SK-N-SH (cell line): ENCODE measurements around the gene NFATC2IP. TPM values are rescaled to one million over a fixed set of nuclear protein-coding genes. Genes with fewer than 3 reads are reported as not detected.

Experiments
- CTCF ChIA-PET: fragments of 300-600, 350-600 bp; formaldehyde crosslinking; extraction: SDS; loops from one replicate; lab custom pipeline; 2021; lab: Yijun Ruan, JAX
- POLR2A ChIA-PET: fragments of 350-600 bp; sonication (Branson Sonifier 250); formaldehyde crosslinking; extraction: SDS; loops from one replicate; lab custom pipeline; 2020; ENCODE audit warnings: antibody characterized with exemption, inconsistent platforms; lab: Yijun Ruan, JAX
- DNase-seq: peaks from one replicate; pipeline ENCODE4 v3.0.0; 2012
- H2AFZ ChIP-seq: fragments of 200-600 bp; sonication (generic); 2 replicates; pipeline ENCODE4 v1.8.1; 2016; ENCODE audit warnings: antibody characterized with exemption, mild to moderate bottlenecking, low read depth
- H3F3A ChIP-seq: fragments of 200-600 bp; sonication (generic); replicated peaks from 2 replicates; pipeline ENCODE3; 2016; ENCODE audit warnings: antibody characterized with exemption, mild to moderate bottlenecking; ENCODE audit not compliant: insufficient read depth
- H3K27ac ChIP-seq, 2 experiments: fragments of 200-500 bp in 1 of 2; fragments of 200-600 bp in 1 of 2; sonication (Bioruptor generic) in 1 of 2; sonication (generic), shearing (Covaris generic) in 1 of 2; 2 replicates each; pipeline versions ENCODE4 v1.5.1 to v1.6.1; 2014 to 2016; ENCODE audit warnings: low read depth in 2 of 2, inconsistent platforms in 1 of 2, low read length in 1 of 2, mild to moderate bottlenecking in 1 of 2, mixed read lengths in 1 of 2
- H3K27me3 ChIP-seq: fragments of 200-600 bp; sonication (generic), shearing (Covaris generic); 2 replicates; pipeline ENCODE4 v1.6.1; 2016; ENCODE audit warnings: mixed run types; ENCODE audit not compliant: insufficient read depth
- H3K36me3 ChIP-seq, 2 experiments: fragments of 200-500 bp in 1 of 2; fragments of 200-600 bp in 1 of 2; sonication (Bioruptor generic) in 1 of 2; sonication (generic) in 1 of 2; replicated peaks in 1 of 2; 2 replicates each; pipeline versions ENCODE3 to v1.5.1; 2014 to 2016; ENCODE audit warnings: low read length in 1 of 2, mild to moderate bottlenecking in 1 of 2; ENCODE audit not compliant: insufficient read depth in 2 of 2, control insufficient read depth in 1 of 2
- H3K4me1 ChIP-seq, 2 experiments: fragments of 200-500 bp in 1 of 2; fragments of 200-600 bp in 1 of 2; sonication (Bioruptor generic) in 1 of 2; sonication (generic), shearing (Covaris generic) in 1 of 2; 2 replicates each; pipeline versions ENCODE4 v1.5.1 to v1.6.1; 2014 to 2016; ENCODE audit warnings: low read depth in 1 of 2, low read length in 1 of 2, mixed run types in 1 of 2; ENCODE audit not compliant: insufficient read depth in 2 of 2, control insufficient read depth in 1 of 2
- H3K4me2 ChIP-seq: fragments of 200-600 bp; sonication (generic), shearing (Covaris generic); 2 replicates; pipeline ENCODE4 v1.6.1; 2017; ENCODE audit warnings: mixed run types
- H3K4me3 ChIP-seq, 2 experiments: fragments of 200-500 bp in 1 of 2; fragments of 200-600 bp in 1 of 2; sonication (Bioruptor generic) in 1 of 2; sonication (generic), shearing (Covaris generic) in 1 of 2; 2 replicates each; pipeline versions ENCODE4 v1.5.1 to v1.8.1; 2014 to 2016; ENCODE audit warnings: low read depth in 2 of 2, inconsistent platforms in 1 of 2, low read length in 1 of 2, mild to moderate bottlenecking in 1 of 2, mixed read lengths in 1 of 2, moderate library complexity in 1 of 2
- H3K79me2 ChIP-seq: fragments of 200-600 bp; sonication (generic); 2 replicates; pipeline ENCODE4 v1.8.1; 2017; ENCODE audit warnings: mild to moderate bottlenecking; ENCODE audit not compliant: insufficient read depth
- H3K9ac ChIP-seq: fragments of 200-600 bp; sonication (generic); 2 replicates; pipeline ENCODE4 v1.6.1; 2017; ENCODE audit warnings: mixed run types
- H3K9me2 ChIP-seq: fragments of 200-600 bp; sonication (generic); 2 replicates; pipeline ENCODE4 v1.6.1; 2017; ENCODE audit warnings: mixed run types
- H3K9me3 ChIP-seq: fragments of 200-600 bp; sonication (generic); 2 replicates; pipeline ENCODE4 v1.6.1; 2017; ENCODE audit warnings: mixed run types, mild to moderate bottlenecking, moderate library complexity
- H4K20me1 ChIP-seq: fragments of 200-600 bp; sonication (generic); 2 replicates; pipeline ENCODE4 v1.6.1; 2017; ENCODE audit warnings: mild to moderate bottlenecking, mixed run types; ENCODE audit not compliant: insufficient read depth
- ELF1 ChIP-seq: IDR thresholded peaks from 2 replicates; pipeline ENCODE4 v1.4.0; 2012
- EZH2phosphoT487 ChIP-seq: fragments of 200-600 bp; sonication (generic); IDR thresholded peaks from 2 replicates; pipeline ENCODE4 v1.6.1; 2017; ENCODE audit warnings: low read depth, mixed run types, mild to moderate bottlenecking, antibody characterized with exemption, moderate library complexity, borderline replicate concordance
- FOSL2 ChIP-seq: IDR thresholded peaks from 2 replicates; pipeline ENCODE4 v1.4.0; 2012; ENCODE audit warnings: low read depth, mild to moderate bottlenecking, moderate library complexity, borderline replicate concordance
- FOXJ3 ChIP-seq: sonication (generic); formaldehyde crosslinking; IDR thresholded peaks from 2 replicates; pipeline ENCODE4 v1.5.1; 2020; ENCODE audit warnings: mild to moderate bottlenecking, missing genetic modification reagents
- FOXM1 ChIP-seq: IDR thresholded peaks from 2 replicates; pipeline ENCODE4 v1.4.0; 2012; ENCODE audit warnings: low read depth, mild to moderate bottlenecking
- GABPA ChIP-seq: IDR thresholded peaks from 2 replicates; pipeline ENCODE4 v1.4.0; 2012; ENCODE audit warnings: low read depth, mild to moderate bottlenecking
- GATA2 ChIP-seq: sonication (generic); formaldehyde crosslinking; IDR thresholded peaks from 2 replicates; pipeline ENCODE4 v1.5.0; 2020; ENCODE audit warnings: mild to moderate bottlenecking, missing genetic modification reagents
- JUND ChIP-seq: IDR thresholded peaks from 2 replicates; pipeline ENCODE4 v1.4.0; 2012
- POLR2AphosphoS5 ChIP-seq: IDR thresholded peaks from 2 replicates; pipeline ENCODE4 v1.6.1; 2012; ENCODE audit warnings: low read depth, low read length
- RCOR1 ChIP-seq: fragments of 150-350 bp; IDR thresholded peaks from 2 replicates; pipeline ENCODE4 v1.6.1; 2017; ENCODE audit warnings: antibody characterized with exemption, low read length
- SIN3A ChIP-seq: IDR thresholded peaks from 2 replicates; pipeline ENCODE4 v1.6.1; 2012; ENCODE audit warnings: low read depth, mild to moderate bottlenecking, low read length, moderate library complexity, borderline replicate concordance
- WGBS: methylation state at CpG from one replicate; pipeline ENCODE4 v1.1.6; 2017; ENCODE audit warnings: low lambda C conversion rate; 5-methylcytosine and 5-hydroxymethylcytosine counted together
- polyA plus RNA-seq, 3 experiments: library from polyadenylated mRNA; depleted of rRNA; stranded (reverse); fragments of >200 nt; gene quantifications; 2 replicates each; pipeline ENCODE4 v1.2.3, GENCODE V29; 2012
- TF ChIP-seq, protein P1 (sequence below): IDR thresholded peaks from 2 replicates; pipeline ENCODE4 v1.6.1; 2012; ENCODE audit warnings: mild to moderate bottlenecking, low read depth, low read length, moderate library complexity
- TF ChIP-seq, protein P2 (sequence below): IDR thresholded peaks from 2 replicates; pipeline ENCODE4 v1.4.0; 2012; ENCODE audit warnings: low read depth, borderline replicate concordance
- TF ChIP-seq, protein P3 (sequence below): fragments of 150-350 bp; IDR thresholded peaks from 2 replicates; pipeline ENCODE4 v1.6.1; 2016; ENCODE audit warnings: mild to moderate bottlenecking, low read depth, low read length
- TF ChIP-seq, protein P4 (sequence below): IDR thresholded peaks from 2 replicates; pipeline ENCODE4; 2012

Gene NFATC2IP
- polyA plus RNA-seq, 1 of the 3 experiments (the other 2 are of a cell fraction), result 41.9 TPM

DNA sequence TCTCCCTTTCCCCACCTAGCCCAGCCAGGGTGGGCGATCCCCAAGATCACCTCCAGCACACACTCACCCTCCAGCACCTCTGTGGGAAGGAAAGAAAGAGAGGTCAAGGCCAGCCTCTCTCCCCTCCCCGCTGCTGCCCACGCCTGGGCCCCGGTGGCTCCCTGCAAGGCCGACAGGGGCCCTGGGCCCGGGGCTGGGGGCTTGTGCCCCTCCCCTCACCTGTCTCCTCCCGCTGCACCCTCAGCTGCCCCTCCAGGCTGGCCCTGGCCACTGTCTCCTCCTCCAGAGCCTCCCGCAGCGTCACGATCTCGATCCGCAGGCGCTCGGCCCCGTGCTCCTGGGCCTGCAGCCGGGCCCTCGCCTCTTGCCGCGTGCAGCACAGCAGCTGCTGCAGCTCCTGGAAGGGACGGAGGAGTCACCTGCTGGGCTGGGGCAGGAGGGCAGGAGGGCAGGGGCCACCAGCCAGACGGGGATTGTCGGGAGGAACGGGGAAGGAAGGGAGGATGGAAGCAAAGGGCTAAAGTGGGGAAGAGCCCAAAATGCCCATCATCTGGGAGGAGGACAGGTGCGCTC is 44.9 kb upstream of the NFATC2IP start:
- Histone ChIP-seq H3K27ac (no peak overlapping the region), H3K9me2 (no peaks in the 10 kb centered on the region), H3K4me1 (no peaks in the 10 kb centered on the region), H3K36me3 (peaks cover 6% of the 10 kb centered on the region in 2 experiments), H3K4me2 (no peak overlapping the region), H3K9ac (no peak overlapping the region), H3K79me2 (no peaks in the 10 kb centered on the region), H4K20me1 (no peaks in the 10 kb centered on the region), H3K9me3 (no peaks in the 10 kb centered on the region), H3K4me3 (no peak overlapping the region), H3K27me3 (no peaks in the 10 kb centered on the region), H3F3A (no peaks in the 10 kb centered on the region), H2AFZ (no peak overlapping the region)
- TF ChIP-seq EZH2phosphoT487 (no peak), FOSL2 (no peak), RCOR1 (no peak), GABPA (no peak), SIN3A (no peak), FOXM1 (no peak), POLR2AphosphoS5 (no peak), FOXJ3 (no peak), GATA2 (CRISPR knock-in tag) (no peak)
- TF ChIP-seq, protein P1, sequence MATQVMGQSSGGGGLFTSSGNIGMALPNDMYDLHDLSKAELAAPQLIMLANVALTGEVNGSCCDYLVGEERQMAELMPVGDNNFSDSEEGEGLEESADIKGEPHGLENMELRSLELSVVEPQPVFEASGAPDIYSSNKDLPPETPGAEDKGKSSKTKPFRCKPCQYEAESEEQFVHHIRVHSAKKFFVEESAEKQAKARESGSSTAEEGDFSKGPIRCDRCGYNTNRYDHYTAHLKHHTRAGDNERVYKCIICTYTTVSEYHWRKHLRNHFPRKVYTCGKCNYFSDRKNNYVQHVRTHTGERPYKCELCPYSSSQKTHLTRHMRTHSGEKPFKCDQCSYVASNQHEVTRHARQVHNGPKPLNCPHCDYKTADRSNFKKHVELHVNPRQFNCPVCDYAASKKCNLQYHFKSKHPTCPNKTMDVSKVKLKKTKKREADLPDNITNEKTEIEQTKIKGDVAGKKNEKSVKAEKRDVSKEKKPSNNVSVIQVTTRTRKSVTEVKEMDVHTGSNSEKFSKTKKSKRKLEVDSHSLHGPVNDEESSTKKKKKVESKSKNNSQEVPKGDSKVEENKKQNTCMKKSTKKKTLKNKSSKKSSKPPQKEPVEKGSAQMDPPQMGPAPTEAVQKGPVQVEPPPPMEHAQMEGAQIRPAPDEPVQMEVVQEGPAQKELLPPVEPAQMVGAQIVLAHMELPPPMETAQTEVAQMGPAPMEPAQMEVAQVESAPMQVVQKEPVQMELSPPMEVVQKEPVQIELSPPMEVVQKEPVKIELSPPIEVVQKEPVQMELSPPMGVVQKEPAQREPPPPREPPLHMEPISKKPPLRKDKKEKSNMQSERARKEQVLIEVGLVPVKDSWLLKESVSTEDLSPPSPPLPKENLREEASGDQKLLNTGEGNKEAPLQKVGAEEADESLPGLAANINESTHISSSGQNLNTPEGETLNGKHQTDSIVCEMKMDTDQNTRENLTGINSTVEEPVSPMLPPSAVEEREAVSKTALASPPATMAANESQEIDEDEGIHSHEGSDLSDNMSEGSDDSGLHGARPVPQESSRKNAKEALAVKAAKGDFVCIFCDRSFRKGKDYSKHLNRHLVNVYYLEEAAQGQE, result no peak
- no peak for DNase-seq
- CTCF ChIA-PET, result no interaction called here
- WGBS, result 94% methylated on average over 18 of the region's 24 CpGs
- POLR2A ChIA-PET, result interaction anchor here (0.9 kb wide), 1 partner anchor 27 kb away, joined by 3 read pairs; the partner anchor contains the start of gene ATP2A1

DNA sequence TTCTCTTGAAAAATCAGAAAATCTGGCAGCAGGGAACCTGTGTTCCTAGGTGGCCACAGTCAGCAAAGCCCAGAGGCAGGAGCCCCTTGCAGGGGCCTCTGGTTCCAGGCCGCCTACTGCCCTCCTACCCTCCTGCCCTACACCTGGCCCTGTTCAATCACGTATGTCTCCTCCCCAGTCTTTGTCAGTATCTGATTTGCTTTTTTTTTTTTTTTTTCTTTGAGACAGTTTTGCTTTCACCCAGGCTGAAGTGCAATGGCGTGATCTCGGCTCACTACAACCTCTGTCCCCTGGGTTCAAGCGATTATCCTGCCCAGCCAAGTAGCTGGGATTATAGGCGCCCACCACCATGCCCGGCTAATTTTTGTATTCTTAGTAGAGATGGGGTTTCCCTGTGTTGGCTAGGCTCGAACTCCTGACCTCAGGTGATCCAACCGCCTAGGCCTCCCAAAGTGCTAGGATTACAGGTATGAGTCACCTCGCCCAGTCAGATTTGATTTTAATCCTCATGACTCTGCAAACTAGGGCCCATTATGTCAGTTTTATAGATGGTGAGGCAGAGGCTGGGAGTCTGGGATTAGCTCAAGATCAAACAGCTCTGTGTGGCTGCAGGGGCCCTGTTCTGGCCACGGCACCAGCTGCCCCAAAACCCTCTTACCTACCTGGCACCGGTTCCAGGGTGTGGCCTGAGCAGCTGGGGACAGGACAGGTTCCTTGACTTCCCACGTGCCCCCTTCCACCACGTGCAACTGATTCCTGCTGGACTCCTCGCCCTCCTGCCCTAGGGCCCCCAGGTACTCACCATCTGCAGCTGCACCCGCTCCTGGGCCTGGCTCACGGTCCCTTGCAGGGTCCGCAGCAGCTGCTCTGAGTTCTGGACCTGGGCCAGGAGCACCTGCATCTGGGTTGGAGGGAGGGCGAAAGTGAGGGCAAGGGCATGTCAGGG is 40.4 kb upstream of the NFATC2IP start:
- DNase-seq, result no peak
- Histone ChIP-seq H3K9me2 (no peaks in the 10 kb centered on the region), H3K4me2 (no peak overlapping the region), H3K9me3 (no peaks in the 10 kb centered on the region), H3K36me3 (peaks cover 6 to 8% of the 10 kb centered on the region in 2 experiments), H3F3A (peaks cover 1% of the 10 kb centered on the region), H3K9ac (no peak overlapping the region), H3K27me3 (no peaks in the 10 kb centered on the region), H3K4me3 (no peak overlapping the region), H3K27ac (no peak overlapping the region), H3K79me2 (no peaks in the 10 kb centered on the region), H2AFZ (no peak overlapping the region), H4K20me1 (no peaks in the 10 kb centered on the region), H3K4me1 (no peaks in the 10 kb centered on the region)
- ChIA-PET CTCF (interaction anchor here (1.4 kb wide), 1 partner anchor 35 kb away, joined by 4 read pairs; no protein-coding TSS in a partner anchor), POLR2A (no interaction called here)
- WGBS, result 82% methylated on average over 18 of the region's 19 CpGs
- TF ChIP-seq, protein P2, sequence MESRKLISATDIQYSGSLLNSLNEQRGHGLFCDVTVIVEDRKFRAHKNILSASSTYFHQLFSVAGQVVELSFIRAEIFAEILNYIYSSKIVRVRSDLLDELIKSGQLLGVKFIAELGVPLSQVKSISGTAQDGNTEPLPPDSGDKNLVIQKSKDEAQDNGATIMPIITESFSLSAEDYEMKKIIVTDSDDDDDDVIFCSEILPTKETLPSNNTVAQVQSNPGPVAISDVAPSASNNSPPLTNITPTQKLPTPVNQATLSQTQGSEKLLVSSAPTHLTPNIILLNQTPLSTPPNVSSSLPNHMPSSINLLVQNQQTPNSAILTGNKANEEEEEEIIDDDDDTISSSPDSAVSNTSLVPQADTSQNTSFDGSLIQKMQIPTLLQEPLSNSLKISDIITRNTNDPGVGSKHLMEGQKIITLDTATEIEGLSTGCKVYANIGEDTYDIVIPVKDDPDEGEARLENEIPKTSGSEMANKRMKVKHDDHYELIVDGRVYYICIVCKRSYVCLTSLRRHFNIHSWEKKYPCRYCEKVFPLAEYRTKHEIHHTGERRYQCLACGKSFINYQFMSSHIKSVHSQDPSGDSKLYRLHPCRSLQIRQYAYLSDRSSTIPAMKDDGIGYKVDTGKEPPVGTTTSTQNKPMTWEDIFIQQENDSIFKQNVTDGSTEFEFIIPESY, result no peak
- TF ChIP-seq, protein P3, sequence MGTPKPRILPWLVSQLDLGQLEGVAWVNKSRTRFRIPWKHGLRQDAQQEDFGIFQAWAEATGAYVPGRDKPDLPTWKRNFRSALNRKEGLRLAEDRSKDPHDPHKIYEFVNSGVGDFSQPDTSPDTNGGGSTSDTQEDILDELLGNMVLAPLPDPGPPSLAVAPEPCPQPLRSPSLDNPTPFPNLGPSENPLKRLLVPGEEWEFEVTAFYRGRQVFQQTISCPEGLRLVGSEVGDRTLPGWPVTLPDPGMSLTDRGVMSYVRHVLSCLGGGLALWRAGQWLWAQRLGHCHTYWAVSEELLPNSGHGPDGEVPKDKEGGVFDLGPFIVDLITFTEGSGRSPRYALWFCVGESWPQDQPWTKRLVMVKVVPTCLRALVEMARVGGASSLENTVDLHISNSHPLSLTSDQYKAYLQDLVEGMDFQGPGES, result no peak
- TF ChIP-seq, protein P4, sequence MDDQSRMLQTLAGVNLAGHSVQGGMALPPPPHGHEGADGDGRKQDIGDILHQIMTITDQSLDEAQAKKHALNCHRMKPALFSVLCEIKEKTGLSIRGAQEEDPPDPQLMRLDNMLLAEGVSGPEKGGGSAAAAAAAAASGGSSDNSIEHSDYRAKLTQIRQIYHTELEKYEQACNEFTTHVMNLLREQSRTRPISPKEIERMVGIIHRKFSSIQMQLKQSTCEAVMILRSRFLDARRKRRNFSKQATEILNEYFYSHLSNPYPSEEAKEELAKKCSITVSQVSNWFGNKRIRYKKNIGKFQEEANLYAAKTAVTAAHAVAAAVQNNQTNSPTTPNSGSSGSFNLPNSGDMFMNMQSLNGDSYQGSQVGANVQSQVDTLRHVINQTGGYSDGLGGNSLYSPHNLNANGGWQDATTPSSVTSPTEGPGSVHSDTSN, result peak; percentile 70
- TF ChIP-seq JUND (peak; percentile 34; the same call in 1 of the 2 replicates), ELF1 (no peak)
